ENCODE data around the gene ZNRF3. TPM values are rescaled to one million over a fixed set of nuclear protein-coding genes. Genes with fewer than 3 reads are reported as not detected.
"Not testable (repeated sequence)": the region's sequence is repeated elsewhere in the genome, so short reads cannot be mapped to it uniquely, and the experiment has no call there.

The ZNRF3 gene
- total RNA-seq, 4 donors from 2014 or later, result 12.9 to 29.7 (median 21.9) TPM

- Histone ChIP-seq H3K36me3 (no peaks in the 10 kb centered on the region), H3K27me3 (no peaks in the 10 kb centered on the region), H3K9me3 (no peaks in the 10 kb centered on the region), H3K27ac (replicated peaks in 1 of 4) (peak overlapping the region in 1 of 4 donors; percentile 23), H3K4me1 (peaks cover 68 to 93% (median 86%) of the 10 kb centered on the region in 4 donors), H3K4me3 (no peak overlapping the region)
- intact Hi-C loops (cut with DNase I), result no loop called here
- 86% methylated on average over 5 of the region's 5 CpGs for WGBS
- TF ChIP-seq CTCF (IDR thresholded peaks at IDR 0.05) (no peak), POLR2AphosphoS5 (IDR thresholded peaks at IDR 0.05) (no peak), POLR2A (IDR thresholded peaks at IDR 0.05; ENCODE audit: low read depth) (no peak), EP300 (IDR thresholded peaks at IDR 0.05) (no peak)
- no peak for DNase-seq (ENCODE audit: extremely low spot score)
These were observed 24.1 kb downstream of the ZNRF3 start for GRCh38 chr22:28907311-28908008.

GRCh38 chr22:28908810-28909209, 25.4 kb downstream of the ZNRF3 start:
- DNase-seq (ENCODE audit: extremely low spot score); H3K27ac ChIP-seq (replicated peaks in 1 of 4); H3K36me3 ChIP-seq; H3K4me3 ChIP-seq; H3K27me3 ChIP-seq; H3K9me3 ChIP-seq; intact Hi-C loops (cut with DNase I): not testable (repeated sequence)
- 89% methylated on average over 10 of the region's 10 CpGs for WGBS
- H3K4me1 ChIP-seq, result peaks cover 57 to 95% (median 86%) of the 10 kb centered on the region in 4 donors

- H3K27me3 ChIP-seq, result no peaks in the 10 kb centered on the region
- no peaks in the 10 kb centered on the region for H3K9me3 ChIP-seq
- intact Hi-C loops (cut with DNase I), result no loop called here
- no peak for TF ChIP-seq POLR2A (IDR thresholded peaks at IDR 0.05; ENCODE audit: low read depth)
- H3K36me3 ChIP-seq, result no peaks in the 10 kb centered on the region
- peaks cover 52 to 95% (median 86%) of the 10 kb centered on the region in 4 donors for H3K4me1 ChIP-seq
- H3K27ac ChIP-seq (replicated peaks in 1 of 4), result no peak overlapping the region
- WGBS, result 97% methylated on average over 5 of the region's 5 CpGs
- H3K4me3 ChIP-seq, result no peak overlapping the region
- DNase-seq (ENCODE audit: extremely low spot score), result no peak
These were observed 26.0 kb downstream of the ZNRF3 start for GRCh38 chr22:28909375-28909774.

- Histone ChIP-seq H3K36me3 (no peaks in the 10 kb centered on the region), H3K9me3 (no peaks in the 10 kb centered on the region), H3K4me3 (no peak overlapping the region), H3K27ac (replicated peaks in 1 of 4) (peak overlapping the region; percentile 70 to 80 (median 77)), H3K4me1 (peaks cover 40 to 89% (median 79%) of the 10 kb centered on the region in 4 donors), H3K27me3 (no peaks in the 10 kb centered on the region)
- intact Hi-C loops (cut with DNase I), result no loop called here
- no peak for TF ChIP-seq EP300 (IDR thresholded peaks at IDR 0.05)
- no peak for TF ChIP-seq POLR2A (IDR thresholded peaks at IDR 0.05; ENCODE audit: low read depth)
- TF ChIP-seq CTCF (IDR thresholded peaks at IDR 0.05), result no peak
- TF ChIP-seq POLR2AphosphoS5 (IDR thresholded peaks at IDR 0.05), result no peak
- WGBS, result 82% methylated on average over 3 of the region's 3 CpGs
- DNase-seq (ENCODE audit: extremely low spot score), result no peak
These were observed 27.4 kb downstream of the ZNRF3 start for GRCh38 chr22:28910569-28911303.

GRCh38 chr22:28911304-28911690, 27.9 kb downstream of the ZNRF3 start:
- H3K4me3 ChIP-seq, result no peak overlapping the region
- no peaks in the 10 kb centered on the region for H3K9me3 ChIP-seq
- TF ChIP-seq POLR2AphosphoS5 (IDR thresholded peaks at IDR 0.05) (no peak), POLR2A (IDR thresholded peaks at IDR 0.05; ENCODE audit: low read depth) (no peak), CTCF (IDR thresholded peaks at IDR 0.05) (no peak), EP300 (IDR thresholded peaks at IDR 0.05) (no peak)
- DNase-seq (ENCODE audit: extremely low spot score), result no peak
- intact Hi-C loops (cut with DNase I), result no loop called here
- no peaks in the 10 kb centered on the region for H3K27me3 ChIP-seq
- WGBS, result 33% methylated on average over 4 of the region's 4 CpGs
- no peaks in the 10 kb centered on the region for H3K36me3 ChIP-seq
- peaks cover 37 to 89% (median 76%) of the 10 kb centered on the region in 4 donors for H3K4me1 ChIP-seq
- peak overlapping the region; percentile 70 to 80 (median 77) for H3K27ac ChIP-seq (replicated peaks in 1 of 4)
